GM23338 (cell line): ENCODE data around the gene REG3G.

Experiments
- ETS1 ChIP-seq: IDR thresholded peaks from 2 replicates; pipeline ENCODE4 v1.6.1; 2016; ENCODE audit warnings: antibody characterized with exemption
- EZH2 ChIP-seq: fragments of 200-600 bp; sonication (generic); IDR thresholded peaks from one replicate; pipeline ENCODE4 v1.8.0; 2017; ENCODE audit warnings: antibody characterized with exemption, mild to moderate bottlenecking, low read depth; ENCODE audit not compliant: unreplicated experiment
- EZH2phosphoT487 ChIP-seq: fragments of 200-600 bp; sonication (generic); IDR thresholded peaks from one replicate; pipeline ENCODE4 v1.8.1; 2018; ENCODE audit warnings: antibody characterized with exemption; ENCODE audit not compliant: unreplicated experiment
- JUNB ChIP-seq: IDR thresholded peaks from one replicate; pipeline ENCODE4 v1.6.1; 2016; ENCODE audit warnings: antibody characterized with exemption; ENCODE audit not compliant: unreplicated experiment
- POLR2AphosphoS5 ChIP-seq: IDR thresholded peaks from 2 replicates; pipeline ENCODE4 v1.6.1; 2016; ENCODE audit warnings: antibody characterized with exemption, low read depth
- ZNF114 ChIP-seq: fragments of 250-450 bp; sonication (Bioruptor Pico); IDR thresholded peaks from 2 replicates; pipeline ENCODE4 v1.5.0; 2020; ENCODE audit warnings: mild to moderate bottlenecking, moderate library complexity
- ZNF331 ChIP-seq: fragments of 250-450 bp; sonication (Bioruptor Pico); IDR thresholded peaks from 2 replicates; pipeline ENCODE4 v1.5.0; 2020; ENCODE audit warnings: low read depth, mild to moderate bottlenecking, moderate library complexity
- TF ChIP-seq, protein P1 (sequence below), 2 experiments: fragments of 200-600 bp in 1 of 2; sonication (generic) in 1 of 2; conservative IDR thresholded peaks; 2 replicates each; pipeline versions ENCODE4 v1.5.1 to v1.6.1; 2016 to 2017; ENCODE audit warnings: antibody characterized with exemption in 2 of 2, low read depth in 2 of 2, mild to moderate bottlenecking in 2 of 2, moderate library complexity in 1 of 2
- TF ChIP-seq, protein P2 (sequence below): IDR thresholded peaks from one replicate; pipeline ENCODE4 v1.6.1; 2018; ENCODE audit warnings: antibody characterized with exemption; ENCODE audit not compliant: unreplicated experiment

GRCh38 chr2:79065201-79065600, 39.7 kb downstream of the REG3G start:
- no peak for TF ChIP-seq ZNF331
- TF ChIP-seq, protein P1, sequence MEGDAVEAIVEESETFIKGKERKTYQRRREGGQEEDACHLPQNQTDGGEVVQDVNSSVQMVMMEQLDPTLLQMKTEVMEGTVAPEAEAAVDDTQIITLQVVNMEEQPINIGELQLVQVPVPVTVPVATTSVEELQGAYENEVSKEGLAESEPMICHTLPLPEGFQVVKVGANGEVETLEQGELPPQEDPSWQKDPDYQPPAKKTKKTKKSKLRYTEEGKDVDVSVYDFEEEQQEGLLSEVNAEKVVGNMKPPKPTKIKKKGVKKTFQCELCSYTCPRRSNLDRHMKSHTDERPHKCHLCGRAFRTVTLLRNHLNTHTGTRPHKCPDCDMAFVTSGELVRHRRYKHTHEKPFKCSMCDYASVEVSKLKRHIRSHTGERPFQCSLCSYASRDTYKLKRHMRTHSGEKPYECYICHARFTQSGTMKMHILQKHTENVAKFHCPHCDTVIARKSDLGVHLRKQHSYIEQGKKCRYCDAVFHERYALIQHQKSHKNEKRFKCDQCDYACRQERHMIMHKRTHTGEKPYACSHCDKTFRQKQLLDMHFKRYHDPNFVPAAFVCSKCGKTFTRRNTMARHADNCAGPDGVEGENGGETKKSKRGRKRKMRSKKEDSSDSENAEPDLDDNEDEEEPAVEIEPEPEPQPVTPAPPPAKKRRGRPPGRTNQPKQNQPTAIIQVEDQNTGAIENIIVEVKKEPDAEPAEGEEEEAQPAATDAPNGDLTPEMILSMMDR (conservative IDR thresholded peaks at IDR 0.05; ENCODE audit: low read depth in 2 of 2): no peak
- TF ChIP-seq ETS1: no peak
- TF ChIP-seq, protein P2, sequence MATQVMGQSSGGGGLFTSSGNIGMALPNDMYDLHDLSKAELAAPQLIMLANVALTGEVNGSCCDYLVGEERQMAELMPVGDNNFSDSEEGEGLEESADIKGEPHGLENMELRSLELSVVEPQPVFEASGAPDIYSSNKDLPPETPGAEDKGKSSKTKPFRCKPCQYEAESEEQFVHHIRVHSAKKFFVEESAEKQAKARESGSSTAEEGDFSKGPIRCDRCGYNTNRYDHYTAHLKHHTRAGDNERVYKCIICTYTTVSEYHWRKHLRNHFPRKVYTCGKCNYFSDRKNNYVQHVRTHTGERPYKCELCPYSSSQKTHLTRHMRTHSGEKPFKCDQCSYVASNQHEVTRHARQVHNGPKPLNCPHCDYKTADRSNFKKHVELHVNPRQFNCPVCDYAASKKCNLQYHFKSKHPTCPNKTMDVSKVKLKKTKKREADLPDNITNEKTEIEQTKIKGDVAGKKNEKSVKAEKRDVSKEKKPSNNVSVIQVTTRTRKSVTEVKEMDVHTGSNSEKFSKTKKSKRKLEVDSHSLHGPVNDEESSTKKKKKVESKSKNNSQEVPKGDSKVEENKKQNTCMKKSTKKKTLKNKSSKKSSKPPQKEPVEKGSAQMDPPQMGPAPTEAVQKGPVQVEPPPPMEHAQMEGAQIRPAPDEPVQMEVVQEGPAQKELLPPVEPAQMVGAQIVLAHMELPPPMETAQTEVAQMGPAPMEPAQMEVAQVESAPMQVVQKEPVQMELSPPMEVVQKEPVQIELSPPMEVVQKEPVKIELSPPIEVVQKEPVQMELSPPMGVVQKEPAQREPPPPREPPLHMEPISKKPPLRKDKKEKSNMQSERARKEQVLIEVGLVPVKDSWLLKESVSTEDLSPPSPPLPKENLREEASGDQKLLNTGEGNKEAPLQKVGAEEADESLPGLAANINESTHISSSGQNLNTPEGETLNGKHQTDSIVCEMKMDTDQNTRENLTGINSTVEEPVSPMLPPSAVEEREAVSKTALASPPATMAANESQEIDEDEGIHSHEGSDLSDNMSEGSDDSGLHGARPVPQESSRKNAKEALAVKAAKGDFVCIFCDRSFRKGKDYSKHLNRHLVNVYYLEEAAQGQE: no peak
- TF ChIP-seq EZH2phosphoT487: no peak
- TF ChIP-seq EZH2: no peak
- TF ChIP-seq POLR2AphosphoS5: no peak
- no peak for TF ChIP-seq ZNF114
- no peak for TF ChIP-seq JUNB
